GM21367 (cell line): ENCODE data around the gene GLG1.

Experiments
- ATAC-seq: cut with Tn5 transposase; IDR thresholded peaks from one replicate; pipeline ENCODE4 v1.9.1; 2021; ENCODE audit not compliant: unreplicated experiment

The GLG1 gene

DNA sequence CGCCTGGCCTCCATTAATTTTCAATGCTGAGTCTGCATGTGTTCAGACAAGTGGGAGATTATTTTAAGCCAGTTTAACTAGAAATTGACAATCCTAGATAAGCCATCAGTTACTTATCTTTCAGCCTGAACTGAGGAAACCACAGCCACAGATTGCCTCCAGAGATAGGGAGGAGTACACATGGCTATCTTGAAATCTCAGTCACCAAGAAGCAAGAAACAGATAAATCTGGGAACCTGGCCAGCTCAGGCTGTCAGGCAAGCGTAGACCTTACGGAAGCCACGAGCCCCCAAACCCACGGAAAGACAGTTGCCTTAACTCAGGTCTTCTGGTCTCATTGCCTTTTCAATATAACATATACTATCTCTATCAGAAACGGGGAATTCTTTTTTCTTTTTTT lies 2.0 kb upstream of the GLG1 start:
- no peak for ATAC-seq

GRCh38 chr16:74608381-74608780 lies 1.5 kb upstream of the GLG1 start:
- ATAC-seq, result no peak

DNA sequence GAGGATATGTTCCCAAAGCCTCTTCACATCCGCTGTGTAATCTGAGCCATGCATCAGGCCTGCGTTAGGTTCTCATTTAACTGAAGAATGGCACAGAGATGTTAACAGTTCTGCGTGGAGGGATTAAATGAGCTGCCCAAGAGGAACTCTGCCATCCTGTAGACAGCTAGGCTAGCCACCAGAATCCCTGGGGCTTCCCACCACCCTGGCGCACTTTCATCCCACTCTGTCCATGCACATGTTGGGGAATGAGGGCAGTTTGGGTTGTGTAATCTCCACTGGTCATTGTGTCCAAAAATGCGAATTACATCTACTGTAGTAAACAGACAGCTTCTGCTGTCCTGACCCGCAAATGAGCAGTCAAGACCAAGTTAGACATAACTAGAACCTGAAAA lies 1.0 kb upstream of the GLG1 start:
- no peak for ATAC-seq

GRCh38 chr16:74607310-74607961 lies 522 bp upstream of the GLG1 start:
- peak; percentile 16 for ATAC-seq

DNA sequence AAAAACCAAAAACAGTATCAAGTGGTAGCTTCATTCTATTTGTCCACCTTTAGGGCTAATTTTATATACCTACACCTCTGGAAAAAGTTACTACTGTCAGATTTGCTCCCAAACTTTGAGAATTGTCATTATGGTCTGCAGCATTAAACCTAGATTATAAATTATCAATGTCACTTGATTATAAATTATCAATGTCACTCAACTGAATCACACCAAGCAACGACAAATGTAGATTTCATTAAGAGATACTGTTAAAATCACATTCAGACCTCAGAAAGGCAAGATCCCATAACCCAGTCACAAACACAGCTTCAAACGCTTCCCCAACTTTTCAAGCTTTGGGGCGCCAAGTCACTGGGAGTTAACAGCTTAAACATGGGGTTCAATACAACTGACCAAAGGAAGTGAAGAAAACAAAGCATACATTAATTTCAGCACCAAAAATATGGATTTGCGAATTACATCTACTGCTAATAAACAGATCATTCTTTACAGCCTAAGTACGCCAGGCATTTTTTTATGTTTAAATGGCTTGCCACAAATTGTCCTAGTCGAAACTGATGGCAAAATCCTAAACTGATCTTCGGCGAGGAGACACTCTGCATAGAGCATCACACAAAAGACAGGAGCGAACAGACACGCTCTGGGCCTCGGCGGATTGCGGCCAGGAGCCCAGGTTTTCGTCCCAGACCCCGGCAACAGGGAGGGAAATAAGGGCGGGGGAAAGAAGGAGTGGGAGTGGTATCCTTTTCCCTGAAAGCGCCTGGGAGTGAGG lies 981 bp downstream of the GLG1 start:
- ATAC-seq, result no peak

- ATAC-seq, result no peak
Observed at GRCh38 chr16:74605332-74605731, 1.6 kb downstream of the GLG1 start.

GRCh38 chr16:74603848-74604247 lies 3.1 kb downstream of the GLG1 start:
- no peak for ATAC-seq

DNA sequence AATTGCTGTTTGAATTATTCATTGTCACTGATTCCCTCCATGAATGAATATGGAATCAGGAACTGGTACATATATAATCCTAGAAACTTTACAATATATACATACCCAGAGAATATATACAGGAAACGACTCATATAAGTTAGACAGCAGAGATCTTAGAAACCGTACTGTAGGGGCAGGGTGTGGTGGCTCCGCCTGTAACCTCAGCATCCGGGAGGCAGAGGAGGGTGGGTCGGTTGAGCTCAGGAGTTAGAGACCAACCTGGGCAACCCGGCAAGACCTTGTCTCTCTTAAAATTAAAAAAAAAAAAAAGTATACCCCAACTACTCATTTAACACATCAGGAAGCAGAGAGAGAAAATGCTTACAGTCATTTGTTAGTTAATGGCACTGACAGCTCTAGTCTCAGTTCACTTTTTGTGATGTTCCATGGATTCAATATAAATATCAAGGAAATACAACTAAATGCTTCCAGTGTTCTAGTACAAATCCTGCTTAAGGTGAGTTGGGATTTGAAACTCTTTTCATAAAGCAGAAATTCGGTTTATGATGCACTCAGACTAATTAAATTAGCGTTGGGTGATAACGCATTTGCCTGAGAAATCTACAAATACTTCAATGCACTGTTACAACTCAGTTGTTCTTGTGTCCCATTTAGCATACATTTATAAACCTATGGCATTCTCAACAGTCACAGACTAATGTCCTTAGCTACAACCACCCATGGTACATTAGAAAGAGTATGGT lies 5.6 kb downstream of the GLG1 start:
- peak; percentile 70 for ATAC-seq

GRCh38 chr16:74596586-74596985 lies 10.3 kb downstream of the GLG1 start:
- no peak for ATAC-seq

DNA sequence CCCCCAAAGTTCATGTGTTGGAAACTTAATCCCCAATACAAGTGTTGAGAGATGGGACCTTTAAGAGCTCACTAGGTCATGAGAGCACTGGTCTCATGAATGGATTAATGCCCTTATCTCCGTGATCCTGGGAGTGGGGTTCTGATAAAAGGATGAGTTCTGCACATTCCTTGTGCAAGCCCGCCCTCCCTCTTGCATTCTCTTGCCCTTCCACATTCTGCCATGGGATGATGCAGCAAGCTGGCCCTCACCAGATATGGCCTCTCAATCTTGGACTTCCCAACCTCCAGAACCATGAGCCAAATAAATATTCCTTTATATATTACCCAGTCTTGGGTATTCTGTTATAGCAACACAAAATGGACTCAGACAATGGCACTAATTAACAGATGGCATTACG lies 14.1 kb downstream of the GLG1 start:
- ATAC-seq, result no peak

DNA sequence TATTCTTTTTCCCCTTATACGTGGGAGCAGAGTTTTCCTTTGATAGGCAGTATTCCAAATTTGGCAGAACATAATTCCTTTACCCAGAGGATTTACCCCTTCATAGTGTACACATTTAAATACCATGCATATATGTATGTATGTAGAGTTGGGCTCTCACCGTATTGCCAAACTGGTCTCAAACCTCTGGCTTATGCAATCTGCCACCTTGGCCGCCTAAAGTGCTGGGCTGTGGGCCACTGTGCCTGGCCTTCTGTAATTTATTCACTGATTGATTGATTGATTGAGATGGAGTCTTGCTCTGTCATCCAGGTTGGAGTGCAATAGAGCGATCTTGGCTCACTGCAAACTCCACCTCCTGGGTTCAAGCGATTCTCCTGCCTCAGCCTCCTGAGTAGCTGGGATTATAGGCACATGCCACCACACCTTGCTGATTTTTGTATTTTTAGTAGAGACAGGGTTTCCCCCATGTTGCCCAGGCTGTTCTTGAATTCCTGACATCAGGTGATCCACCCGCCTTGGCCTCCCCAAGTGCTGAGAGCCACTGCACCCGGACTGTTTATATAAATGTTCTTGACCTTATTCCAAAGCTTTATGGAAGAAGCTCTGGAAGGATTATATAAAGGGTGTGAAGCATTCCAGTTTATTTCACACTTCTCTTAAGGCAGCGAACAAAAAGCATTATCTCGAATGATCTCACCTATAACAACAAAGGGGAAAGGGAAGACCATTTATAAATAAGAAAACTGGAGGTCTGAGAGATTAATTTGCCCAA lies 14.9 kb downstream of the GLG1 start:
- ATAC-seq, result no peak

DNA sequence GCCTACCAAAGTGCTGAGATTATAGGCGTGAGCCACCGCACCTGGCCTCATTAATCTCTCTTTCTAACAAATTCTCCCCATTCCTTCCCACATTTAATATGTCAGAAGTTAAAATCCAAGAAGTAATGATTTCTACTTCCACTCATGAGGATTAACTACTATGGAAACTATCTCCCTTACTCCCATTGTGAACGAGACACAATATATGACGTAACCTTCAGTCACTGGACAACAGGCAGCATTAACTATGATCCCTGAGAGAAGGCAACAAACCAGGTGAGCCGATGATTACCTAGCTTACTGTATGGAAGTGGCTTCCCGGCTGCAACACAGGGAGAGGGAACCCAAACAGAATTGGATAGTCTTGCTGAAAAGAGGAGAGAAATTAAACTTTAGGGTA lies 20.0 kb downstream of the GLG1 start:
- ATAC-seq, result no peak

GRCh38 chr16:74585846-74586443 lies 21.0 kb downstream of the GLG1 start:
- no peak for ATAC-seq

DNA sequence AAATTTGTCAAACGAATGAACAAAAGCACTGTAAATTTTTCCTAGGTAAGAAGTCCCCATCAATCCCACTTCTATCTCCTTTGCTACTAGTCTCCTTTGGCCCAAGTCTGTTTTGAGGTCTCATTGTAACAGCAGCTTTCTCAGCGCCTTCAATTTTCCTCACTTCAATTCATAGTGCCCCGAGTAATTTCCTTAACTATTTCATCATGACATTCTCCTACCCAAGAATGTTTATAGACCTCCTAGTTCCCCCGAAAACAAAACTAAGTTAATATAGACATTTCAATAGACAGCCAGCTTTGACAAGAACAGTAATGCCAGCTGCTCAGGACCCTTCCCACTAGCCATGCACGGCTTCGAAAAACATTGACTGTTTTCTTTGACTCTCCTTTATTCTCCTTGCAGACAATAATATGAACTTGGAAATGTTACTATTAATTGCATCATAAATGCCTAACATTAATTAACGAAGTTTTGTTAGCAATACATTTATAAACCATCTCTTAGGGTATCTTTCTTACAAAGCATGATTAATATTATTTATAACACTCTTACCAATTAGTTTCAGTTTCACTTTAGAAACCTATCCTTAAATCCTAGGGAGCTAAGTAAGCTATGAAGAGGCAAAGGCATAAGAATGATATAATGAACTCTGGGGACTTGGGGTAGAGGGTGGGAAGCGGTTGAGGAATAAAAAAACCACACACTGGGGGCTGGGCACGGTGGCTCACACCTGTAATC lies 22.8 kb downstream of the GLG1 start:
- ATAC-seq, result no peak

GRCh38 chr16:74582970-74583369 lies 23.9 kb downstream of the GLG1 start:
- no peak for ATAC-seq

DNA sequence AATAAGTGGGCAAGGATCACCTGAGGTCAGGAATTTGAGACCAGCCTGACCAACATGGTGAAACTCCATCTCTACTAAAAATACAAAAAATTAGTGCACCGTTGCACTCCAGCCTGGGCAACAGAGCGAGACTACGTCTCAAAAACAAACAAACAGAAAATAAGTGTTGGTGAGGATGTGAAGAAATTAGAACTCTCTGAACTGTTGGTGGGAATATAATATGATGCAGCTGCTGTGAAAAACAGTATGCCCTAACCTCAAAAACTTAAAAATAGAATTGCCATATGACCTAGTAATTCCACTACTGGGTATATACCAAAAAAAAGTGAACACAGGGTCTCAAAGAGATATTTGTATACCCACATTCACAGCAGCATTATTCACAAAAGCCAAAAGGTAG lies 26.1 kb downstream of the GLG1 start:
- no peak for ATAC-seq

GRCh38 chr16:74578838-74579237 lies 28.1 kb downstream of the GLG1 start:
- ATAC-seq, result no peak

DNA sequence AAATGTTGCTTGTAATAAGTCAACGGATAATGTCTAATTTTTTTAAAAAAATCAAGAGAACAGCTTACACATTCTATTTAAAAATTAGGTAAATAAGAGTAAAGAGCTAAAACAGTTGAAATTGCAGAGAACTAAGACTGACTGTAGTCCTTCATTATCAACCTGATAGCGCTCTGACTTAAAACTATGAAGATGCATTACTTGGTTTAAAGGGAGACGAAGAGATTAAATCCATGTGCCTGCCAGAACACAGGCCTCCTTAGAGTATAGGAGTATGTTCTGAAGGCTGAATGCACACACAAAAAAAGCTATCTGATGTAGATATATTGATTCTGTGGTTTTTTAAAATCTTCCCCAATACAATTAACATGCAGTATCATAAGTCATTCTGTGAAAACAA lies 28.5 kb downstream of the GLG1 start:
- no peak for ATAC-seq

DNA sequence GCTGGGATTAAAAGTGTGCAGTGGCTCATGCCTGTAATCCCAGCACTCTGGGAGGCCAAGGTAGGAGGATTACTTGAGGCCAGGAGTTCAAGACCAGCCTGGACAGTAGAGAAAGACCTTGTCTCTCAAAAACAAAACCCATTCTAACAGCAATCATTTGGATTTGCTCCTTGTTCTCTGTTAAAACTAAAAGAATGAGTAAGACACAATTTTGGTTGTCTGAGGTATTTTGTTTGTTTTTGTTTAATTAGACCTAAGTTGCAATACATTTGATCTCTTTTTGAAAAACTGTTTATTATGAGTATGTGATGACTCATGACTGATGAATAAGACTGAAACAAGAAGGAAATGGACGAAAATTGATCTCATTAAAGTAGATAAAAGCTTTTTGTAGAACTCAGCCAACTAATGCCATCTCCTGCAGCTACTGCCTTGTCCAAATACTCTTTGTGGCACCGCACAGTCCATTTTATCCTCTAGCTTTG lies 29.0 kb downstream of the GLG1 start:
- no peak for ATAC-seq
